ENCODE data around the gene SECTM1.

GRCh38 chr17:82331345-82331939, 2.1 kb downstream of the SECTM1 start:
- TF ChIP-seq CTCF (conservative IDR thresholded peaks at IDR 0.05; ENCODE audit: low read depth, low read length) (no peak), EZH2 (IDR thresholded peaks at IDR 0.05; ENCODE audit: low read length, unreplicated experiment) (no peak), EZH2phosphoT487 (IDR thresholded peaks at IDR 0.05; ENCODE audit: borderline replicate concordance, low read length) (no peak)

Data from PC-3 (cell line).